ENCODE measurements around the gene GSDME.
"Not testable (repeated sequence)": the region's sequence is repeated elsewhere in the genome, so short reads cannot be mapped to it uniquely, and the experiment has no call there.

The GSDME gene

DNA sequence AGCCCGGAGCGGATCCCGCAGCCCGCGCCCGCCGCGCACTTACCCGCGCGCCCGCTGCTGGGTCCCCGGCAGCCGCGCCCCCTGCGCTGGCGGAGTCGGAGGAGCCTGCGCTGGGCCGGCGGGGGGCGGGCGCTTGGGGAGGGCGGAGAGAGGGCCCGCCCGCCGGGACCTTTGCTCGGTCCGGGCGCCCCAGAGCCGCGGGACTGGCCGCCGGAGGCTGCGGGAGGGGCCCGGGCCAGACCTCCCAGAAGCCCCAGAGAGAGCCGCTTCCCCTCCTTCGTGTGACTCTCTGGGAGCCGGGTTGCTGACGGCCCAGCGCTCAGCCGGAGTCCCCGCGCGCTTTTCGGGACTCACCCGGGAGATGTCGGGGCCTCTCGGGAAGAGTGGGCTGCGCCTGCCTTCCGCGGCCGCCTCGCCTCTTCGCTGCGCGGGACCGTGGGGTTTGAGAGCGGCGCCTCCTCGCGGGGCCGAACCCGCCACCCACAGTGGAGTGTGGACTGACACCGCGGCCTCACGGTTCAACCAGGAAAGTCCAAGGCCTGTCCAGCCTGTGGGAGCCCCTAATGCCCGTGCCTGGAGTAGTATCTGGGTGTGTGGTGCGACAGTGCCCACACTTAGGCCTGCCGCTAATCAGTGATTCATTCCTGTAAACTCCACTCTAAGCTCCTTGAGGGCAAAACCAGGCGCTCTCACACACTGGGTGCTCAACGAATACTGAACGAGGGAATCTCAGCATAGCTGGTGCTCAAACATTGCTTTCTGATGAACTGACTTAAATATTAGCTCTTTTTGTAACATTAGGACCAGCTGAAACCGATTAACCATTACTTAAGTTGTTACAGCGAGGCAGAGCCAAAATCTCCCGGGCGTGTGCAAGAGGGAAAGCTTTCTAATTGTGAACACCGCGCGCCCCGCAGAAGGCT is at the start of gene GSDME:
Gene GSDME (minus strand): TSS at position 112 of the 923 bp plus-strand sequence. CDS start 7,690 bp downstream, outside the sequence.
- in situ Hi-C loops (cut with MboI; ENCODE audit: low pct_unique_long_range_greater_than_20kb, low sequenced_read_pairs): no loop called here
- DNase-seq: no peak

DNA sequence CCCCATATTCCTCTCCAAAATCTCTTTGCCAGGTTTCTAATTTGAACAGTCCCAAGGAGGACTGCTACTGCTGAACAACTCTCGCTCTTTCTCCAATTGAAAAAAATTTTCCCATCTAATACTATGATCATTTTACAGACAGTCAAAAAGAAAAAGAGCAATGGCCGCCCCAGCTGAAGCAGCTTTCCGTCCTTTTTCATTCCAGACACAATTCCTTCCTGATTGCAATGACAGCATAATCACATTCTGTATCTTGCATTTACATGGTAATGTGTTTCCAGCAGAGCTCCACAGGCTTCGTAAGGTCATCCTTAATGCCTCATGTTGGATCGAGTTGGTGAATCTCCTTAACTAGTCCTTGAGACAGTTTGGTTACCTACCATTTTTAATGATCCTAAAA is 45.0 kb upstream of the GSDME start:
- in situ Hi-C loops (cut with MboI; ENCODE audit: low pct_unique_long_range_greater_than_20kb, low sequenced_read_pairs): loop anchor here (25.0 kb wide), 1 partner anchor 285 kb away; no protein-coding TSS in a partner anchor
- no peak for DNase-seq

DNA sequence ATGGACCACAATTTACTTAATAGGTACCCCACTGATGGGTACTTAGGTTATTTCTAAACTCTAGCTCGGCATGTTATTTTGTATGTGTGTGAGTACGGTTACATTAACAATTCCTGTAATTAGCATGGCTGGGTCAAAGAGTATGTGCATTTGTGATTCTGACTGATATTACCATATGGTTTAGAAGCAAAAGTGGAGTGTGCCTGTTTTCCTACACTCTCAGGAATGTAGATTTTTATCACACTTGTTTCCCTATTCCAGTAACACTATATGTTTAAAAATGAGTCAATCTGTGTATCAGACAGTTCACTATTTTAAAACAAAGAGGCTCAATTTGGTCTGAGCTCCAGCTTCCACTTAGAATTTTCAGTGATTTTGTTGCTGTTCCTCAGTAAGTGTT is 44.6 kb upstream of the GSDME start:
- DNase-seq: no peak
- in situ Hi-C loops (cut with MboI; ENCODE audit: low pct_unique_long_range_greater_than_20kb, low sequenced_read_pairs): loop anchor here (25.0 kb wide), 1 partner anchor 285 kb away; no protein-coding TSS in a partner anchor

DNA sequence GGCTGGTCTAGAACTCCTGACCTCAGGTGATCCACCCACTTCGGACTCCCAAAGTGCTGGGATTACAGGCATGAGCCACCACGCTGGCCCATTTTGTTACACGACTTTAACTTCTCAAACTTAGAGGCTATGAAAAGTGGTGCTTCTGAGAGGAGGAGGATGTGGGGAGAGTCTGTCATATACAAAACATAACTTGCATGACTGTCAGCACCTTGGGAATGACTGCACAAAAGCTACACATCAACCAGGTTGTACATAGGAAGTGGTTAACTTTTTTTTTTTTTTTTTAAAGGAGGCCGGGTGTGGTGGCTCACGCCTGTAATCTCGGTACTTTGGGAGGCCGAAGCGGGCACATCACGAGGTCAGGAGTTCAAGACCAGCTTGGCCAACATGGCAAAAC is 43.4 kb upstream of the GSDME start:
- in situ Hi-C loops (cut with MboI; ENCODE audit: low pct_unique_long_range_greater_than_20kb, low sequenced_read_pairs): loop anchor here (25.0 kb wide), 1 partner anchor 287 kb away; no protein-coding TSS in a partner anchor

DNA sequence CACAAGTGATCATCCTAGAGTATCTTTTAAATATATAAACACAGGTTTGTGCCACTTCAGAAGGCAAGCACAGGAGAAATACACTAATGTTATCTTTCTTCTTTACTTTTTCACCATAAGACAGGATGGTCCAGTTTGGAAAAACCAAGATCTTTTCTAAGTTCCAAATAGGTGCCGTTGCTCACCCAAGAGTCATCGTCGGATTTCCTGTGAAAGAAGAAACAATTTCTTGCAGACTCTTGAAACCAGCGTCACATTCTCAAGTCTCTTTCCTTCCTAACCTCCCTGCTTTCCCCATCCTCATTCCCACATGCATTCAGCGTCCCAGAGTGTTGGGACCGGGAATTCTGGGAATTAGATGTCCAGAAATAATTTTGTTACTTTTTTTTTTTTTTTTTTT is 42.8 kb upstream of the GSDME start:
- DNase-seq: no peak
- in situ Hi-C loops (cut with MboI; ENCODE audit: low pct_unique_long_range_greater_than_20kb, low sequenced_read_pairs): loop anchor here (25.0 kb wide), 1 partner anchor 287 kb away; no protein-coding TSS in a partner anchor

More for the DNA sequence above, 43.4 kb upstream of the GSDME start:
- DNase-seq: no peak

DNA sequence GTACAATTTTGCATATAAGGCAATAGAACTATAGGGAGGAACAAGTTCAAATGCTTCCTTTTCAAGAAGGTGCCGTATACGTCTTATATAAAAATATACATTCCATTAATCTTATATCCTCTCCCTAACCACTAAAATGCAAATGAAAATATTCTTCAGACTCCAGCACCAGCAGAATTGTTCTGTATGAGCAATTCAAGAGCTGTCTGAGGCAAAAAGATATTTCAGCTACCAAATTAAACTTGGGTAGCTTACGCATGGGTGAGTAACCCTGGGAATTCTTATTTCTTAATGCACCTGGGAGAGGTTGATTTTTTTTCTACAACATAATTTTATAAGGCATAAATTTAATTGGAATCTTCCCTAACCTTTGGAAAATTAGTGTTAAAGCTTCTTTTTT is 42.2 kb upstream of the GSDME start:
- no peak for DNase-seq
- in situ Hi-C loops (cut with MboI; ENCODE audit: low pct_unique_long_range_greater_than_20kb, low sequenced_read_pairs): no loop called here

DNA sequence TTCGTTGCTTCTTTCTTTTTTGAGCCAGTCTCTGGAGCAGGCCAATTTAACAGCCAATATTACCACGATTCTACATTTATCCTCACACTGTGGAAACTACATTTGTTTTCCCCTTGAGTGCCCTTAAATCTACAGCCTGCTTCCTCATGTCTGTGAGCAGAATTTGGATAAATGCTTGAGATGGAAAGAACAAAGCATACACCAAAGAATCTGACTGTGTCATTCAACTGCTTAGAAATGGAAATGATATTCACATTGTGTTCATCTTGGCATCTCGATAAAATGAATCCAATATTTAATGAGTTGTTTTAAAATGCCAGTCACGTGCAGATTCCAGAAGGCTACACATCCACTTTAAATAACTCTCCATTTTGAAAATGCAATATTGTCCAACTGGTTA is 41.0 kb upstream of the GSDME start:
- in situ Hi-C loops (cut with MboI; ENCODE audit: low pct_unique_long_range_greater_than_20kb, low sequenced_read_pairs): no loop called here
- no peak for DNase-seq

DNA sequence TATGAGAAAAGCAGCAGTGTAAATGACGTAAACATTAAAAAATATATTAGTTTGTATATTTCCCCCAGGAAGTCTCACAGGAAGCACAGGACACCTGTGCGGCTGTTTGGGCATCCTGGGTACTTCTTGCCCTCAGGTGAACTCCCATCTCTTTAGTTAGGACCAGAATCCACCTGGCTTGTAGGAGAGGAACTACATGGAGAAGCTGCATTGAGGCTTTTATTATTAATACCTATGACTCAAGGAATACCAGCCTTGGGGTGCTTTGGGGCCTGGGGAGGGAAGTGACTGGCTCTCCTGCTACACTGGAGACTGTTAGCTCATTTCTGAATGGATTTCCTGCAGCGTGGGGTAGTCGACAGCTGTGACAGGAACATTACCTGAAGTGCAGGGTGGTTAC is 40.0 kb upstream of the GSDME start:
- in situ Hi-C loops (cut with MboI; ENCODE audit: low pct_unique_long_range_greater_than_20kb, low sequenced_read_pairs): no loop called here
- no peak for DNase-seq

DNA sequence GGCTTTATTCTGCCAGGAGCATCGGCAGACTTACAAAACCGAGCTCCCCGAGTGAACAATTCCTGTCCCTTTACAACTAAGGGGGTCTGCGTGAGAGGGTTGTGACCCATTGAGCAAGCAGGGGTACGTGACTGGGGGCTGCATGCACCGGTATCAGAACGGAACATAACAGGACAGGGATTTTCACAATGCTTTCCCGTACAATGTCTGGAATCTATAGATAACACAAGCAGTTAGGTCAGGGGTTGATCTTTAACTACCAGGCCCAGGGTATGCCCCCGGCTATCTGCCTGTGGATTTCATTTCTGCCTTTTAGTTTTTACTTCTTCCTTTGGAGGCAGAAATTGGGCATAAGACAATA is 38.1 kb upstream of the GSDME start:
- in situ Hi-C loops (cut with MboI; ENCODE audit: low pct_unique_long_range_greater_than_20kb, low sequenced_read_pairs): no loop called here
- no peak for DNase-seq

DNA sequence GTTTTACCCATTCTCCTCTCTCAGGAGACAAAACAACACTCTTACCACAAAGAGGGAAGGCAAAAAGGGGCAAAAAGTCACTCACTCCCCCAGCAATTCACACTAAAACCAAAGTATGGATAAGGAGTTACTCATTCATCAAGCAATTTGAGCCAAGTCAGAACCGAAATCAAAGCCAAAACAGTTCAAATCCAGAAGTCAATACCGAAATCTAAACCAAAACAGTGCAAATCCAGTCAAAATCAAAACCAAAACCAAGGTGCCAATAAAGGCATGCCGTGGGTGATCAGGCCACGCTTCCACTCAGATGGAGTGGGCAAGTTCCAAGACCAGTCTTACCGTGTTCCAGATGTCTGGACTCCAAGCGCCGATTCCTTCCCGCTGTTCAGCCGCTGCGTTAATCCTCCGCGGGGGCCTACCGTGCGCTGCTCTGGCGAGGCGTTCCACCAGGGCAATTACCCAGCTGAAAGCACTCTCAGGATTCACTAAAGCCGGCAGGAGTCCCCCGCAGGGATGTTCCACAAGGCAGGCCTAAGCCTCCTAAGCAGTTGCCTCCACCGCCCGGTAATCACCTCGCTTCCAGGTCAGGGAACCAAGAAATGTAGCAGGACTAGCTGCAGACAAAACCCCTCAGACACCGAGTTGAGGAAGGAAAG is 37.6 kb upstream of the GSDME start:
- in situ Hi-C loops (cut with MboI; ENCODE audit: low pct_unique_long_range_greater_than_20kb, low sequenced_read_pairs); DNase-seq: not testable (repeated sequence)

DNA sequence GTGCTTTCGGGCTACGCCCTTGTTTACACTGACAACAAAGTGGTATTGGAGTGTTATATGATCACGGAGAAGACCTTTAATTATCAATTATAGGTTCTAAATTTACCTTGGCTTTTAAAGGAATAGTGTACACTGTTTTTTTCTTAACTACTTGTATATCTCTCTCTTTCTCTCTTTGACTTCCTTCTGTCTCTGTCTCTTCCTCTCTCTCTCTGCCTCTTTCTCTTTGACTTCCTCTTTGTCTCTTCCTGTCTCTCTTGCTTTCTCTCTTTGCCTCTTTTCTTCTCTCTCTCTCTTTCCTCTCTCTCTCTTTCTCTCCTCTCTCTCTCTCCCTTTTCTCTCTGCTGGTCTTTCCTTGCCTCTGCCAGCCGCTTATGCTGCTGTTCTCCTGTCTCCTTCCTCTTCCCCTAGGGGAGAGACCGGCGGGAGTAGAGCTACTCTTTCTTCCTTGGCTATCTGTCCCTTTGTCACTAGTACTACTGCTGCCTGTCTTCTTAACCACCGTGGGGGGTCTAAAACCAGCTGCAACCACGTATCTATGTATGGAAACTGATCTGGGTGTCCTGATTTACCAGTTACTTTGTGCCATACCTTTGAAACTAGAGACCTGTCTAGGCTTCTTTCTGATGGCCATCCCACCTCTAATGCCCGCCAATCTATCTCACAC is 36.9 kb upstream of the GSDME start:
- DNase-seq: no peak
- in situ Hi-C loops (cut with MboI; ENCODE audit: low pct_unique_long_range_greater_than_20kb, low sequenced_read_pairs): no loop called here

DNA sequence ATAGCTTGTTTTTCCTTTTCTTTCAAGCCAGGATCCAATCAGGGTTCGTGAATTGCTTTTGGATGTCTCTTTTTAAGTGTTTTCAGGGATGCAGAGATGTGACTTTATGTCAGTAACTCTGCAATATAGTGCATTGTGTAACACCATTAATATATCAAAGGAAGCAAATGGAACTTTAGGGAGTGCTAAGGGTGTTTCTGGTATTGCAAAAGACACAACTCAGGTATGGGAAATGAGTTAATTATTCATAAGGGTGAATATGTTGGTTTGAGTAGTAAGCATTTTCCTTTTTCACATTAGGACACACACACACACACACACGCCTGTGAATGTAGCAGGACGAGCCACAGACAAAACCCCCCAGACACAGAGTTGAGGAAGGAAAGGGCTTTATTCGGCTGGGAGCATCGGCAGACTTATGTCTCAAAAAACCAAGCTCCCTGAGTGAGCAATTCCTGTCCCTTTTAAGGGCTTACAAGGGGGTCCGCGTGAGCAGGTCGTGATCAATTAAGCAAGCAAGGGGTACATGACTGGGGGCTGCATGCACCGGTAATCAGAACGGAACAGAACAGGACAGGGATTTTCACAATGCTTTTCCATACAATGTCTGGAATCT is 31.8 kb upstream of the GSDME start:
- no peak for DNase-seq
- in situ Hi-C loops (cut with MboI; ENCODE audit: low pct_unique_long_range_greater_than_20kb, low sequenced_read_pairs): no loop called here

DNA sequence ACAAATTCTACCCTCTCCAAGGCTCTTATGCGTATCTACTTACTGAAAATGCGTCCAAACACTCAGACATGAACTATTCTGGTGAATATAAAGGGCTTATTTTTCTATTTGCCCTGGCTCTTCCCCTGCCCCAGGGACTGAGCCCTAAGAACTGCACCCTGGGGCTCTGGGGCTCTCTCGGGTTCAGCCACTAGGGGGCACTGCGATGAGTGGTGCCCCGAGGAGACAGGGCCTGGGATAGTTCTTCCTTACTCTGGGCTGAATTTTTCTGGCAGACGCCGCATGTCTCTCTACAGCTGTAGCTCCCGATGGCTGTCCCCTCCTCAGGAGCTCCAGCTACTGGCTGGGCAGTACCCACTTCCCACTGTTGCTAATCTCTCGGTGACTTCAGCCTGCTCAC is 30.8 kb upstream of the GSDME start:
- in situ Hi-C loops (cut with MboI; ENCODE audit: low pct_unique_long_range_greater_than_20kb, low sequenced_read_pairs): no loop called here
- no peak for DNase-seq

DNA sequence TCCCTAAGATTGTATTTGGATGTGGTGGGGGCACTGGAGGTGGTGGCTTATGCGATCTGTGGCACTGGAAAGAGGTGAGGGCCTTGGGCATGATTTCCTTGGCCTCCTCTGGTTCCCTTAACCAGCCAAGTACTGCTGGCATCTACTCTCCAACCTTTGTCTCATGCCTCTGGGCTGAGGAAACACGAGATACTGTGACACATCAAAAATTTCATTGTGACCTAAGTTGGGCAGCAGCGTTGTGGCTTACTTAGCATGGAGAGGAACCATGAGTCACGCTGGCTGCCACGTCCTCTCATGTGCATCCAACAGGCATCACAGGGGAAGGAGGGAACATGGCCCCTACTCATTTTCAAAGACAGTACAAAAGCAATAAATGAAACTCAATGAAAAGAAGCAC is 29.7 kb upstream of the GSDME start:
- in situ Hi-C loops (cut with MboI; ENCODE audit: low pct_unique_long_range_greater_than_20kb, low sequenced_read_pairs): no loop called here
- peak; percentile 20 for DNase-seq

DNA sequence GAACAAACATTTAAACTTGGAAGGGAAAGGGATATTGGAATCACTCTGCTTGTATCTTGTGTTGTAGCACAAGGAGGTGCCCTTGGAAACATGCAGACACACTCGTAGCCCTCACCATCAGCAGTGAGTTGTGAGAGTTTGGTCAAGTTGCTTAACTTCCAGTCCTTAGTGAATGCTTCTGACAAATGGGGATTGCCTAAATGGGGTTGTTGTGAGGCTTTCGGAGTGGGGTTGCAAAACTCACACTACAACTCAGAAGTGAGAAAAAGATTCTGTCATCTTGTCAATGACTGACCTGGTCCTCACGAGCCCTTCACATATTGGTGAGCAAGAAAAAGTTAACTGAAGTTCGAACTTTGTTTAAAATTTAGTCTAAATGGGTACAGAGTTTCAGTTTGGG is 29.0 kb upstream of the GSDME start:
- DNase-seq: no peak
- in situ Hi-C loops (cut with MboI; ENCODE audit: low pct_unique_long_range_greater_than_20kb, low sequenced_read_pairs): no loop called here

DNA sequence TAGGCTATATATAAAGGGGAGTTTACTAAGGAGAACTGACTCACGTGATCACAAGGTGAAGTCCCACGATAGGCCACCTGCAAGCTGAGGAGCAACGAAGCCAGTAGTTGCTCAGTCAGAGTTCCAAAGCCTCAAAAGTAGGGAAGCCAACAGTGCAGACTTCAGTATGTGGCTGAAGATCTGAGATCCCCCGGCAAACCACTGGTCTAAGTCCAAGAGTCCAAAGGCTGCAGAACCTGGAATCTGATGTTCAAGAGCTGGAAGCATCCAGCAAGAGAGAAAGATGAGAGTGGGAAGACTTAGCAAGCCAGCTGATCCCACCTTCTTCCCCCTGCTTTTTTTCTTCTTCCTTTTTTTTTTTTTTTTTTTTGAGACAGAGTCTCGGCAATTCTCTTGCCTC is 27.0 kb upstream of the GSDME start:
- DNase-seq: no peak
- in situ Hi-C loops (cut with MboI; ENCODE audit: low pct_unique_long_range_greater_than_20kb, low sequenced_read_pairs): no loop called here

DNA sequence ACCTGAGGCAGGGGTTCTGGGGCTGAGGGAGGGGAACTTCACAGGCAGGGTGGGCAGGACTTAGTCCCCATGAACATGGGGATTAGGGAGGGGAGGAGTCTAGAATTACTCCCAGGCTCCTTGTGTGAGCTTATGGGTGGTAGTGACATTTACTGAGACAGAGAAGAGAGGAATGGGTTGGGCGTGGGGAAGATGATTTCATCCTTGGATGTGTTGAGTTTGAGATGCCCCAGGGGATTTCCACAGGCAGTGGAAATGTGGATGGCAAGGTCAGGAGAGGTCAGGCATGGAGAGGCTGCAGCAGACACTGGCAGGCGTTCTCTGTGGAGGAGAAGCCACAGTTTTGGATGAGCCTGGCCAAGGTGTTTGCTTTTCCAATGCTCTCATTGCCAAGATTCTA is 26.4 kb upstream of the GSDME start:
- in situ Hi-C loops (cut with MboI; ENCODE audit: low pct_unique_long_range_greater_than_20kb, low sequenced_read_pairs): no loop called here

DNA sequence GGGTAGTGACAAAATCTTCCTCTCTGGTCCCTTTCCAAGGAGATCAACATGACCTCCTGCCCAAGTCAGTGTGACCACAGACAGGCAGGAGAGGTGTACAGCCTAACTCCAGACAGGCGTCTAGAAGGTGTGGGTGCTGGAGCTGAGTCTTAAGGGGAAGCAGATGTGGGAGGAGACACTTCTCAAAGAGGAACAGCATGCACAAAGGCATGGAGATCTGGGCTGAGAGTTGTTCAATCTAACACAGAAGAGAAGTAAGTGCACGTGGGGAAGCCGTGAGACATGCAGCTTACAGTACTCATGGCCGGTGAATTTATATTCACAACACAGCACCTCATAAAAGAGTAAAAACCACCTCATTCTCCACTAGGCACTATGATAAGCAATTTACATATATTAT is 23.8 kb upstream of the GSDME start:
- no peak for DNase-seq
- in situ Hi-C loops (cut with MboI; ENCODE audit: low pct_unique_long_range_greater_than_20kb, low sequenced_read_pairs): no loop called here

More for the DNA sequence above, 26.4 kb upstream of the GSDME start:
- DNase-seq: no peak

DNA sequence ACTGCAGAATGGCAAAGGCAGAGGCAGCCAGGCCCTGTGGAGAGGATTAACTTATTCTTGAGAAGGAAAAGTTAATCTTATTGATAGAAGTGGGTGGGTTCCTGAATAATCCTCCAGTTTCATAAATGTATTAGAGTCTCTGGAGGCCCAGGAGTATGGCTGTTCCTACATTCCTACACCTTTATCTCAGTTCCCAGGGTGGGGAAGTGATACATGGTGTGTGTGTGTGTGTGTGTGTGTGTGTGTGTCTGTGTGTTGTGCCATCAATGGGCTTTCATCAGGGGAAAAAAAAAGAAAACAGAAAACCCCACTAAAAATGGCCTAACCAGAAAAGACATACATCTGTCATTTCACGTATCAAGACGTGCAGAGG is 22.0 kb upstream of the GSDME start:
- in situ Hi-C loops (cut with MboI; ENCODE audit: low pct_unique_long_range_greater_than_20kb, low sequenced_read_pairs): no loop called here

More for the DNA sequence above, 22.0 kb upstream of the GSDME start:
- DNase-seq: no peak
